CD14-positive monocyte (primary cell): Measurements from ENCODE around the gene POP7. TPM values are rescaled to one million over a fixed set of nuclear protein-coding genes. Genes with fewer than 3 reads are reported as not detected.
A peak's percentile ranks its signal among the peaks of the same experiment; 100 is the strongest.

Source experiments
- DNase-seq, 3 donors: peaks; one replicate each; pipeline ENCODE4 v3.0.0-alpha.2; 2011 to 2022
- H2AFZ ChIP-seq: 2 replicates; pipeline ENCODE4 v1.6.0; 2012; ENCODE audit warnings: mild to moderate bottlenecking, low read depth, low read length, inconsistent platforms; ENCODE audit not compliant: insufficient read depth, poor library complexity, severe bottlenecking
- H3K27ac ChIP-seq, 2 donors: 1 replicate in 1 of 2; 2 replicates in 1 of 2; pipeline ENCODE4 v1.5.1; 2012 to 2013; ENCODE audit warnings: low read length in 2 of 2, control low read depth in 1 of 2, inconsistent platforms in 1 of 2, low read depth in 1 of 2, mild to moderate bottlenecking in 1 of 2
- H3K27me3 ChIP-seq, 2 donors: one replicate each; pipeline versions ENCODE4 v1.6.0 to v1.6.1; 2011 to 2013; ENCODE audit warnings: low read length in 2 of 2; ENCODE audit not compliant: control insufficient read depth in 2 of 2, insufficient read depth in 2 of 2
- H3K36me3 ChIP-seq, 2 donors: replicated peaks in 1 of 2; 1 replicate in 1 of 2; 2 replicates in 1 of 2; pipeline versions ENCODE4 v1.5.1 to v1.6.1; 2012 to 2013; ENCODE audit warnings: low read length in 2 of 2, control low read depth in 1 of 2, inconsistent platforms in 1 of 2, mild to moderate bottlenecking in 1 of 2; ENCODE audit not compliant: insufficient read depth in 2 of 2, control insufficient read depth in 1 of 2
- H3K4me1 ChIP-seq, 2 donors: 1 replicate in 1 of 2; 2 replicates in 1 of 2; pipeline versions ENCODE4 v1.5.1 to v1.6.1; 2012 to 2013; ENCODE audit warnings: low read length in 2 of 2, control low read depth in 1 of 2, inconsistent platforms in 1 of 2, mild to moderate bottlenecking in 1 of 2, moderate library complexity in 1 of 2; ENCODE audit not compliant: insufficient read depth in 2 of 2, control insufficient read depth in 1 of 2
- H3K4me2 ChIP-seq: replicated peaks from 2 replicates; pipeline ENCODE3; 2012; ENCODE audit warnings: low read length, moderate library complexity, mild to moderate bottlenecking; ENCODE audit not compliant: poor library complexity, severe bottlenecking; ENCODE audit errors: extremely low read depth
- H3K4me3 ChIP-seq, 3 experiments: fragments of 200-600 bp in 1 of 3; sonication (generic) in 1 of 3; replicated peaks in 1 of 3; 1 replicate in 2 of 3; 2 replicates in 1 of 3; pipeline ENCODE4 v1.5.1; 2011 to 2013; ENCODE audit warnings: low read length in 3 of 3, mild to moderate bottlenecking in 3 of 3, control low read depth in 2 of 3, low read depth in 2 of 3, inconsistent platforms in 1 of 3, moderate library complexity in 1 of 3
- H3K79me2 ChIP-seq: 2 replicates; pipeline ENCODE4 v1.6.0; 2012; ENCODE audit warnings: mild to moderate bottlenecking, control low read depth, inconsistent platforms, low read length, moderate library complexity; ENCODE audit not compliant: insufficient read depth
- H3K9ac ChIP-seq: 2 replicates; pipeline ENCODE4 v1.6.0; 2017; ENCODE audit warnings: low read length, mild to moderate bottlenecking; ENCODE audit not compliant: insufficient read depth, poor library complexity, severe bottlenecking
- H3K9me3 ChIP-seq, 2 donors: replicated peaks in 1 of 2; 1 replicate in 1 of 2; 2 replicates in 1 of 2; pipeline versions ENCODE4 v1.5.1 to v1.6.1; 2012 to 2013; ENCODE audit warnings: low read length in 2 of 2, control low read depth in 1 of 2; ENCODE audit not compliant: control insufficient read depth in 1 of 2, insufficient read depth in 1 of 2
- H4K20me1 ChIP-seq: 2 replicates; pipeline ENCODE4 v1.6.0; 2012; ENCODE audit warnings: mild to moderate bottlenecking, low read length, control low read depth, moderate library complexity; ENCODE audit not compliant: insufficient read depth
- H3K27ac Mint-ChIP-seq, 7 donors: one replicate each; pipeline ENCODE4 v1.8.0; 2020; ENCODE audit warnings: mild to moderate bottlenecking in 7 of 7, mixed read lengths in 7 of 7, moderate library complexity in 6 of 7, inconsistent platforms in 2 of 7
- H3K27me3 Mint-ChIP-seq, 3 donors: one replicate each; pipeline ENCODE4 v1.8.0; 2021 to 2022; ENCODE audit warnings: low read depth in 3 of 3, mild to moderate bottlenecking in 3 of 3, mixed read lengths in 3 of 3, moderate library complexity in 3 of 3, inconsistent platforms in 1 of 3
- H3K36me3 Mint-ChIP-seq, 2 donors: one replicate each; pipeline ENCODE4 v1.8.0; 2020; ENCODE audit warnings: mixed read lengths in 2 of 2, inconsistent platforms in 1 of 2, mild to moderate bottlenecking in 1 of 2
- H3K4me1 Mint-ChIP-seq: one replicate; pipeline ENCODE4 v1.8.0; 2020; ENCODE audit warnings: mild to moderate bottlenecking, mixed read lengths
- H3K4me3 Mint-ChIP-seq, 2 donors: one replicate each; pipeline ENCODE4 v1.8.0; 2020; ENCODE audit warnings: mild to moderate bottlenecking in 2 of 2, mixed read lengths in 2 of 2, moderate library complexity in 1 of 2
- H3K9me3 Mint-ChIP-seq, 7 donors: one replicate each; pipeline ENCODE4 v1.8.0; 2020 to 2022; ENCODE audit warnings: mixed read lengths in 7 of 7, mild to moderate bottlenecking in 6 of 7, moderate library complexity in 6 of 7, inconsistent platforms in 2 of 7
- CTCF ChIP-seq: fragments of 200-600 bp; IDR thresholded peaks from one replicate; pipeline ENCODE4 v1.8.0; 2022; ENCODE audit warnings: antibody characterized with exemption, mild to moderate bottlenecking
- WGBS: methylation state at CpG from one replicate; pipeline ENCODE4 v1.1.5; 2013; ENCODE audit warnings: missing lambda C conversion rate; ENCODE audit not compliant: insufficient coverage; 5-methylcytosine and 5-hydroxymethylcytosine counted together
- intact Hi-C, 2 donors: fragments of 100-400 bp; cut with micrococcal nuclease; formaldehyde crosslinking; loops; one replicate each; pipeline versions ENCODE4 v1.15.0 to v1.15.1; 2023
- polyA plus RNA-seq, 3 donors: library from polyadenylated mRNA; depleted of rRNA in 1 of 3; unstranded in 2 of 3; stranded (reverse) in 1 of 3; fragments of 300-500 nt in 2 of 3; fragments of >200 nt in 1 of 3; fragmentation: Illumina TruSeq in 2 of 3; gene quantifications; 1 replicate in 2 of 3; 2 replicates in 1 of 3; pipeline ENCODE4 v1.2.3, GENCODE V29; 2012 to 2021

Gene POP7
- polyA plus RNA-seq, 3 donors = 11.1 to 48.5 (median 41.6) TPM

GRCh38 chr7:100682991-100683658, 22.8 kb upstream of the POP7 start:
- Histone ChIP-seq H2AFZ (no peak overlapping the region), H3K4me2 (no peak overlapping the region), H3K36me3 (peaks cover 87 to 88% of the 10 kb centered on the region in 2 donors), H3K27me3 (no peaks in the 10 kb centered on the region), H4K20me1 (peaks cover 99% of the 10 kb centered on the region), H3K9ac (no peak overlapping the region), H3K79me2 (peaks cover 9% of the 10 kb centered on the region), H3K4me3 (no peak overlapping the region), H3K4me1 (peaks cover 28 to 30% of the 10 kb centered on the region in 2 donors), H3K9me3 (no peaks in the 10 kb centered on the region), H3K27ac (no peak overlapping the region)
- H3K9me3 Mint-ChIP-seq = peaks cover 0 to 1% (median 0%) of the 10 kb centered on the region in 7 donors
- TF ChIP-seq CTCF = no peak
- 89% methylated on average over 26 of the region's 28 CpGs for WGBS
- H3K4me3 Mint-ChIP-seq = no peak overlapping the region
- DNase-seq = no peak
- H3K27me3 Mint-ChIP-seq = peaks cover 0 to 2% (median 0%) of the 10 kb centered on the region in 3 donors
- intact Hi-C loops = no loop called here
- peaks cover 22% of the 10 kb centered on the region for H3K4me1 Mint-ChIP-seq
- H3K27ac Mint-ChIP-seq = peak overlapping the region in 2 of 7 donors; percentile 77 to 87
- H3K36me3 Mint-ChIP-seq = peaks cover 46 to 85% of the 10 kb centered on the region in 2 donors

- Histone ChIP-seq H3K4me1 (peaks cover 20 to 22% of the 10 kb centered on the region in 2 donors), H3K4me3 (no peak overlapping the region), H3K9ac (no peak overlapping the region), H2AFZ (no peak overlapping the region), H3K4me2 (no peak overlapping the region), H3K79me2 (peaks cover 12% of the 10 kb centered on the region), H3K27me3 (no peaks in the 10 kb centered on the region), H3K27ac (no peak overlapping the region), H3K36me3 (peaks cover 87 to 88% of the 10 kb centered on the region in 2 donors), H3K9me3 (no peaks in the 10 kb centered on the region), H4K20me1 (peaks cover 99% of the 10 kb centered on the region)
- Mint-ChIP-seq H3K27me3 (no peaks in the 10 kb centered on the region), H3K4me3 (no peak overlapping the region), H3K9me3 (peaks cover 0 to 1% (median 0%) of the 10 kb centered on the region in 7 donors), H3K36me3 (peaks cover 47 to 88% of the 10 kb centered on the region in 2 donors), H3K27ac (no peak overlapping the region), H3K4me1 (peaks cover 19% of the 10 kb centered on the region)
- 95% methylated on average over 26 of the region's 37 CpGs for WGBS
- no peak for TF ChIP-seq CTCF
- intact Hi-C loops = no loop called here
- DNase-seq = no peak
Measured at GRCh38 chr7:100683659-100684533, 22.0 kb upstream of the POP7 start.
